ENCODE measurements around the gene TTLL13.

DNA sequence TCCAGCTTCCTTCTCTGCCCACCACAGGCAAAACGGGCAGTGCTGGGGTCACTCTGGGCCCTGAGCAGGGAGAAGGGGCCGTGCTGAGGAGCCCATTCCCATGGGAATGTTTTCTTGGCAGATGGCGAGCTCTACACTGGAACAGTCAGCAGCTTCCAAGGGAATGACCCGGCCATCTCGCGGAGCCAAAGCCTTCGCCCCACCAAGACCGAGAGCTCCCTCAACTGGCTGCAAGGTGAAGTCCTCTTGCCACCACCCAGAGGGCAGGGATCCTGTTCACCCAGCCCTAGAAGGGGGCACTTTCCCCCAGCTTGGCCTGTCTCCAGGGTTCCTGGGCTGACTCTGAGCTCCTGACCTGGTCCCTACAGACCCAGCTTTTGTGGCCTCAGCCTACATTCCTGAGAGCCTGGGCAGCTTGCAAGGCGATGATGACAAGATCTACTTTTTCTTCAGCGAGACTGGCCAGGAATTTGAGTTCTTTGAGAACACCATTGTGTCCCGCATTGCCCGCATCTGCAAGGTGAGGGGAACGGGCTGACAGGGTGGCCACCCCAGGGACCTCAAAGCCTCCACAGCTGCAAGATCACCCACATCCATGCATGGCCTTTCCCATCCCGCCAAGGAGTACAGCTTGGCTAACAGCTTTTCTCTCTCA lies 28.0 kb upstream of the TTLL13 start:
- TF ChIP-seq POLR2AphosphoS5 (IDR thresholded peaks at IDR 0.05; ENCODE audit: low read depth, low read length): no peak
- no peak for TF ChIP-seq POLR2A (IDR thresholded peaks at IDR 0.05; ENCODE audit: low read depth, low read length)
- no peak for TF ChIP-seq TAF1 (IDR thresholded peaks at IDR 0.05; ENCODE audit: low read depth, low read length)

Data from GM12891 (cell line).